ENCODE results near the gene CD2. TPM values are rescaled to one million over a fixed set of nuclear protein-coding genes. Genes with fewer than 3 reads are reported as not detected.

CD2 gene
- total and polyA plus RNA-seq, 2 experiments from 2014 or later, result not detected

DNA sequence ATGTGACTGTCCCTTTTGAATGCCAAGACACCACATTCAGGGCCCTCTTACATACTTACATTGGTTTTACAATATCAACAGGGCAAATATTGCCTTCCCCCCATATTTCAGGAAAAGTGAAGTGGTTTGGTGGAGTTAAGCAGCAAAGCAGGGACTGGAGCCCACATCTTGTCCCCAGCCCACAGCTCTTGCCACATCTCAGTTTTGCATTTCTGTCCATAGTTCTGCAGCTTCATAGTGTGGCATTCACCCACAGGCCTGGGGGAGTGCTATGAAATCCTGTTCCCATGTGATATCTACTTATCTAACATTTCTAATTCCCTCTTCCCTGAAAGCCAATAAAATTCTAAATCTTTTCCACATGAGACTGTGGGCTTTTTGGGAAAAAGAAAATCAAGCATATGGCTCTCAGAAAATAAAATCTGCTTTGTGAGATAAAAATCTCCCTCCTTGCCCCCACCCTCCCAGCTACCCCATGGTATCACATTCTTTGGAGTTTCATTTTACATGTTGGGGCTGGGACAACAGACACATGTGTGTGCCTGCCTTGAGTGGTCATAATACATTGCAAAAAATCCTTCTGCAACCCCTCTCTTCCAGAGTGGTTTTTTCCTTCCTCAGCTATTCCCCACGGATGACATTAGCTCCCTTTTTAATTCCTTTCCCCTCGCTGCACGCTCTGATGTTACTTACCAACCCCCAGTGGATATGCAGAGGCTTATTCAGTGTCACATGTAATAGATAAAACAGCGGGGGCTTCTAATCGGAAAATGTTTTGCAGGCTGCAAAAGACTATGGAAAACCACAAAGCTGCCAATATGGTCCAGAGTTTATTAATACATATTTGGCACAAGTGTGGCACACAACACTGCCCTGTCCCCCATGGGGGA lies 20.5 kb upstream of the CD2 start:
- Histone ChIP-seq H2AFZ (no peak overlapping the region), H3F3A (ENCODE audit: insufficient read depth) (no peaks in the 10 kb centered on the region), H3K27me3 (replicated peaks; ENCODE audit: insufficient read depth) (peaks cover 21% of the 10 kb centered on the region), H3K79me2 (ENCODE audit: insufficient read depth) (no peaks in the 10 kb centered on the region), H3K4me1 (ENCODE audit: insufficient read depth) (no peaks in the 10 kb centered on the region), H3K27ac (no peak overlapping the region), H3K4me2 (ENCODE audit: unreplicated experiment) (no peak overlapping the region), H4K20me1 (ENCODE audit: insufficient read depth) (no peaks in the 10 kb centered on the region), H3K4me3 (no peak overlapping the region), H3K9me3 (ENCODE audit: low read depth) (no peaks in the 10 kb centered on the region), H3K36me3 (ENCODE audit: low read depth) (no peaks in the 10 kb centered on the region), H3K9me2 (ENCODE audit: insufficient read depth) (no peaks in the 10 kb centered on the region), H3K9ac (no peak overlapping the region)
- no peak for TF ChIP-seq EZH2 (IDR thresholded peaks at IDR 0.05; ENCODE audit: insufficient read depth, poor library complexity, severe bottlenecking)
- TF ChIP-seq EZH2phosphoT487 (IDR thresholded peaks at IDR 0.05; ENCODE audit: insufficient read depth, low read depth), result no peak
- DNase-seq, result no peak
- in situ Hi-C loops (cut with MboI), result loop anchor here (5.0 kb wide), 1 partner anchor 319 kb away; no protein-coding TSS in a partner anchor
- 73 to 76% methylated on average over 5 of the region's 5 CpGs for WGBS, 2 experiments (ENCODE audit: low coverage in 1 of 2, low lambda C conversion rate in 2 of 2, missing lambda C conversion rate in 2 of 2)

DNA sequence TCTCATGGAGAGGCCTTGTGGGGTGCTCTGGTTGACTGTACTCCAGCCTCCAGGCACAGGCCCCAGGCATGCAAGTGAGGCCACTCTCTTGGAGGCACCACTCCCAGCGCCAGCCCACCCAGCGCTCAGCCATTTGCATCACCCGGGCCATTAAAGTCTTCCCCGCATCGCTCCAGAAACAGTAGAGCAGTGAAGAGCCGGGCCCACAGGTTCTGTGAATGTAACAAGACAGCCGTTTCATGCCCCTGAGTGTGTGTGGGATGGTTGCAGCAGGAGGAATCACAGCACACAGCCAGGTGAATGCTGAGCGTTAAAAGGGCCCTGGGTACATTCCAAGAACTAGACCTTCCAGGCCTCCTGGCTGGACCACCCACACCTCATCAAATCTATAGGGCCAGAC lies 19.0 kb upstream of the CD2 start:
- Histone ChIP-seq H3F3A (ENCODE audit: insufficient read depth) (no peaks in the 10 kb centered on the region), H4K20me1 (ENCODE audit: insufficient read depth) (no peaks in the 10 kb centered on the region), H3K79me2 (ENCODE audit: insufficient read depth) (no peaks in the 10 kb centered on the region), H3K9me2 (ENCODE audit: insufficient read depth) (no peaks in the 10 kb centered on the region), H3K27me3 (replicated peaks; ENCODE audit: insufficient read depth) (peaks cover 6% of the 10 kb centered on the region), H3K4me3 (no peak overlapping the region), H3K9me3 (ENCODE audit: low read depth) (no peaks in the 10 kb centered on the region), H3K36me3 (ENCODE audit: low read depth) (no peaks in the 10 kb centered on the region), H3K4me2 (ENCODE audit: unreplicated experiment) (no peak overlapping the region), H3K4me1 (ENCODE audit: insufficient read depth) (no peaks in the 10 kb centered on the region), H3K27ac (no peak overlapping the region), H2AFZ (no peak overlapping the region), H3K9ac (no peak overlapping the region)
- in situ Hi-C loops (cut with MboI), result no loop called here
- no peak for DNase-seq
- WGBS, 2 experiments (ENCODE audit: low coverage in 1 of 2, low lambda C conversion rate in 2 of 2, missing lambda C conversion rate in 2 of 2), result 79 to 85% methylated on average over 8 of the region's 8 CpGs
- TF ChIP-seq EZH2 (IDR thresholded peaks at IDR 0.05; ENCODE audit: insufficient read depth, poor library complexity, severe bottlenecking) (no peak), EZH2phosphoT487 (IDR thresholded peaks at IDR 0.05; ENCODE audit: insufficient read depth, low read depth) (no peak)

DNA sequence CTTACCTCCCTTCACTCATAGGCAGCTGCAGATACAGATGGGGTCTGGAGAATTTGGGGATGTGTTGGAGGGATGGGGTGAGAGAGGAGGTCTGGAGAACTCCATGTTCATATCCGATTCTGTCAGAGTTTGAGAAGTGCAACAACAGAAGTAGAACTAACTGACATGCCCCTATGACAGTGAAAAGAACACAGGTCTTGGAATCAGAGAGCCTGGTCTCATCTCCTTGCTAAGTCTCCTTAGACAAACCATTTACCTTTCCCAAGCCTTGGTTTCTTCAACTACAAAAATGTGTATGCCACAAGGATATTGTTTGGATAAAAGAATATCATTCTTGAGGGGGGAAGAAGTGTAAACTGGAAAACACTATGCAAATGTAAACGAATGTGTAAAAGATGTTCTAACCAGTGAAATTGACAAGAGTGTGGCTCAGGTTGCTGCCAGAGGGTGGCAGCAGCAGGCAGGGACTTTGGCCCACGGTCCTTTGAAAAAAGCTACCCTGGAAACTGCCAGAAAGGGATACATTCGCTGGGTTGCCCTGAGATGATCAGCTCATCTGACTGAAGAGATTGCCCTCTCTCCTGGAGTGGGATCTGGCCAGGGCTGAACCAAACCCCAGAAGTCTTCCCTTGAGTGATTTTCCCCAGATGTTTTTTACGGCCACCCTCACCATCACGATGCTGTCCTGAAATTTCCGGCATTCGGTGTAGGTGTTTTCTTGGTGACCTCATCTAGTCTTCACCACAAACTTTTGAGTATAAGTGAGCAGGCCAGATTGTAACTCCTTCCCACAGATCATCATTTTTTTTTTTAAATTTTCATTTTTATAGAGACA lies 17.0 kb upstream of the CD2 start:
- in situ Hi-C loops (cut with MboI), result no loop called here
- Histone ChIP-seq H3K4me2 (ENCODE audit: unreplicated experiment) (no peak overlapping the region), H2AFZ (no peak overlapping the region), H4K20me1 (ENCODE audit: insufficient read depth) (no peaks in the 10 kb centered on the region), H3K36me3 (ENCODE audit: low read depth) (no peaks in the 10 kb centered on the region), H3K27ac (no peak overlapping the region), H3K4me3 (no peak overlapping the region), H3K79me2 (ENCODE audit: insufficient read depth) (no peaks in the 10 kb centered on the region), H3K4me1 (ENCODE audit: insufficient read depth) (no peaks in the 10 kb centered on the region), H3K9me2 (ENCODE audit: insufficient read depth) (no peaks in the 10 kb centered on the region), H3K27me3 (replicated peaks; ENCODE audit: insufficient read depth) (0 out of 2 replicates have a peak, but pooled peaks cover 3% of the 10 kb centered on the region), H3F3A (ENCODE audit: insufficient read depth) (no peaks in the 10 kb centered on the region), H3K9ac (no peak overlapping the region), H3K9me3 (ENCODE audit: low read depth) (no peaks in the 10 kb centered on the region)
- 38% methylated on average over 8 of the region's 8 CpGs for WGBS, 2 experiments (ENCODE audit: low coverage in 1 of 2, low lambda C conversion rate in 2 of 2, missing lambda C conversion rate in 2 of 2)
- TF ChIP-seq EZH2phosphoT487 (IDR thresholded peaks at IDR 0.05; ENCODE audit: insufficient read depth, low read depth) (no peak), EZH2 (IDR thresholded peaks at IDR 0.05; ENCODE audit: insufficient read depth, poor library complexity, severe bottlenecking) (no peak)
- peak; percentile 83 for DNase-seq

DNA sequence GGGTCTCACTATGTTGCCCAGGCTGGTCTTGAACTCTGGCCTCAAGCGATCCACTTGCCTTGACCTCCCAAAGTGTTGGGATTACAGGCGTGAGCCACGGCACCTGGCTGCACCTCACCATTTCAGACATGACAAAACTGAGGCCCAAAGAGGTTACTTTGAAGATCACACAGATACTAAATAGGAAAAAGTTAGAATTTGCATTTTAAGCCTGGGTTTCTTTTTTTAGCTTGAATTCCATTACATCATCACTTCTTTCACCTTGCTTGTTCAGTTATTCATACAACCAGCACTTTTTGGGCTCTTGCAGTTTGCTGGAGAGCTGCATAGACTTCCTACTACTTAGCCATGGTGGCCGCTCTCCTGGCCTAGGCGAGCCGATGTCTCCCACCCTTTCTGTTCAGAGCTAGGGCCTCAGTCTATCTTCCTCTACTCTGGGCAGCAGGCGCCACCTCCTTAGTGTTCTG lies 16.3 kb upstream of the CD2 start:
- TF ChIP-seq EZH2 (IDR thresholded peaks at IDR 0.05; ENCODE audit: insufficient read depth, poor library complexity, severe bottlenecking) (no peak), EZH2phosphoT487 (IDR thresholded peaks at IDR 0.05; ENCODE audit: insufficient read depth, low read depth) (no peak)
- H3K79me2 ChIP-seq (ENCODE audit: insufficient read depth), result no peaks in the 10 kb centered on the region
- 81 to 85% methylated on average over 7 of the region's 7 CpGs for WGBS, 2 experiments (ENCODE audit: low coverage in 1 of 2, low lambda C conversion rate in 2 of 2, missing lambda C conversion rate in 2 of 2)
- no peak overlapping the region for H2AFZ ChIP-seq
- no peak overlapping the region for H3K4me2 ChIP-seq (ENCODE audit: unreplicated experiment)
- H3K9ac ChIP-seq, result no peak overlapping the region
- 0 out of 2 replicates have a peak, but pooled peaks cover 3% of the 10 kb centered on the region for H3K27me3 ChIP-seq (replicated peaks; ENCODE audit: insufficient read depth)
- H3K36me3 ChIP-seq (ENCODE audit: low read depth), result no peaks in the 10 kb centered on the region
- no peaks in the 10 kb centered on the region for H3K9me2 ChIP-seq (ENCODE audit: insufficient read depth)
- no peak overlapping the region for H3K27ac ChIP-seq
- no peaks in the 10 kb centered on the region for H4K20me1 ChIP-seq (ENCODE audit: insufficient read depth)
- no peak for DNase-seq
- in situ Hi-C loops (cut with MboI), result no loop called here
- H3F3A ChIP-seq (ENCODE audit: insufficient read depth), result no peaks in the 10 kb centered on the region
- H3K9me3 ChIP-seq (ENCODE audit: low read depth), result no peaks in the 10 kb centered on the region
- H3K4me1 ChIP-seq (ENCODE audit: insufficient read depth), result no peaks in the 10 kb centered on the region
- no peak overlapping the region for H3K4me3 ChIP-seq

Data from GM23248 (cell line).